GM21526 (cell line): ENCODE results near the gene CSF2RB.

Source experiments
- ATAC-seq: cut with Tn5 transposase; IDR thresholded peaks from one replicate; pipeline ENCODE4 v1.9.1; 2021; ENCODE audit warnings: moderate library complexity; ENCODE audit not compliant: unreplicated experiment, low FRiP score

The CSF2RB gene

GRCh38 chr22:36934418-36935312 is 21.2 kb downstream of the CSF2RB start:
- ATAC-seq = no peak

GRCh38 chr22:36935313-36935610 is 21.8 kb downstream of the CSF2RB start:
- ATAC-seq = no peak

- no peak for ATAC-seq
Measured at GRCh38 chr22:36935694-36936093, 22.3 kb downstream of the CSF2RB start.

GRCh38 chr22:36936362-36937116 is 23.1 kb downstream of the CSF2RB start:
- no peak for ATAC-seq

GRCh38 chr22:36937319-36938027 is 24.0 kb downstream of the CSF2RB start:
- no peak for ATAC-seq

GRCh38 chr22:36938028-36938425 is 24.6 kb downstream of the CSF2RB start:
- no peak for ATAC-seq

GRCh38 chr22:36938886-36939285 is 25.5 kb downstream of the CSF2RB start:
- ATAC-seq = no peak

GRCh38 chr22:36940676-36941075 is 27.2 kb downstream of the CSF2RB start:
- no peak for ATAC-seq

GRCh38 chr22:36942556-36942955 is 29.1 kb downstream of the CSF2RB start:
- no peak for ATAC-seq

- ATAC-seq = no peak
Measured at GRCh38 chr22:36946421-36947158, 33.2 kb downstream of the CSF2RB start.

- ATAC-seq = no peak
Measured at GRCh38 chr22:36948273-36949225, 35.1 kb downstream of the CSF2RB start.

GRCh38 chr22:36950797-36951590 is 37.6 kb downstream of the CSF2RB start:
- no peak for ATAC-seq

- no peak for ATAC-seq
Measured at GRCh38 chr22:36951746-36952145, 38.3 kb downstream of the CSF2RB start.

- ATAC-seq = no peak
Measured at GRCh38 chr22:36953239-36954080, 40.0 kb downstream of the CSF2RB start.

GRCh38 chr22:36954251-36955014 is 41.0 kb downstream of the CSF2RB start:
- no peak for ATAC-seq

- ATAC-seq = no peak
Measured at GRCh38 chr22:36955691-36956090, 42.3 kb downstream of the CSF2RB start.

GRCh38 chr22:36958366-36958765 is 44.9 kb downstream of the CSF2RB start:
- no peak for ATAC-seq
